ENCODE data around the gene CCR6.

DNA sequence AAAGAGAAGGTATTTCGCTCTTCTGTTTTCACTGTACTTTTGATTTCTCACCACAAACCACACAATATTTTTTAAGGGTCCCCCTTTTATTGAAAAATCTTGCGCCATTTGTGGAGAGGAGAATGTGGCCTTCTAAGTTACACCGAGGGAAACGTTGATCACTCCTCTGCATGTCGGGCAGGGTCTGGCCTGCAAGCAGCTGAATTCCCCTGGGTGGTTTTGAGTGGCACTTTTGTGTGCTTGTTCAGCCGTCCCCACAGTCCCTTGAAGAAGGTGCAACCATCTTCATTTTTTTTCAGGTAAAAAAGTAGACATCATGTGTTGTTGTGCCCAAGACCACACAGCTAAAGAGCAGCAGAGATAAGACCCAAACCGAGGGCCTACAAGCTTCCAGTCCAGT lies 28.8 kb downstream of the CCR6 start:
- TF ChIP-seq USF2 (IDR thresholded peaks at IDR 0.05; ENCODE audit: borderline replicate concordance, low read depth, low read length) (no peak), CTCF (IDR thresholded peaks at IDR 0.05 in 2 of 3, conservative IDR thresholded peaks at IDR 0.05 in 1 of 3; ENCODE audit: control insufficient read depth in 2 of 3, extremely low read depth in 1 of 3, insufficient read depth in 1 of 3, low read depth in 3 of 3, low read length in 3 of 3) (no peak), ATF3 (IDR thresholded peaks at IDR 0.05; ENCODE audit: borderline replicate concordance, extremely low read depth, low read depth, low read length) (no peak), MAX (IDR thresholded peaks at IDR 0.05; ENCODE audit: low read depth, low read length) (no peak), EP300 (IDR thresholded peaks at IDR 0.05; ENCODE audit: borderline replicate concordance in 1 of 2, control insufficient read depth in 1 of 2, low read depth in 2 of 2, low read length in 2 of 2) (no peak), CHD2 (IDR thresholded peaks at IDR 0.05; ENCODE audit: borderline replicate concordance, low read depth, low read length) (no peak), CREM (IDR thresholded peaks at IDR 0.05; ENCODE audit: low read depth) (no peak)

All from GM12878 (cell line).